IMR-90 (cell line): ENCODE data around the gene HNRNPM. TPM values are rescaled to one million over a fixed set of nuclear protein-coding genes. Genes with fewer than 3 reads are reported as not detected.
"Not testable (repeated sequence)": the region's sequence is repeated elsewhere in the genome, so short reads cannot be mapped to it uniquely, and the experiment has no call there.

ENCODE experiments used
- ATAC-seq: fragments of 200-7000 bp; cut with Tn5 transposase; 2 replicates; pipeline ENCODE4 v1.9.1; 2020; ENCODE audit warnings: low read depth, mild to moderate bottlenecking, moderate library complexity
- BruUV-seq: library from RNA; stranded (reverse); fragments of 400-500 nt; replicated peaks from 2 replicates; lab custom pipeline; 2021; lab: Mats Ljungman, UMichigan
- CTCF ChIA-PET: fragments of 300-600 bp; formaldehyde crosslinking; extraction: SDS; loops from one replicate; lab custom pipeline; 2021; ENCODE audit warnings: antibody characterized with exemption; lab: Yijun Ruan, JAX
- POLR2A ChIA-PET: fragments of 300-600 bp; sonication (Branson Sonifier 250); formaldehyde crosslinking; loops from one replicate; lab custom pipeline; 2022; ENCODE audit warnings: antibody characterized with exemption; ENCODE audit not compliant: unreplicated experiment; lab: Charles Lee
- DNase-seq: peaks from one replicate; pipeline ENCODE4 v3.0.0; 2013
- H2AFZ ChIP-seq: replicated peaks from 2 replicates; pipeline ENCODE3; 2013; ENCODE audit warnings: low read length, mild to moderate bottlenecking; ENCODE audit not compliant: poor library complexity
- H2AK5ac ChIP-seq: 2 replicates; pipeline ENCODE4 v1.6.1; 2013; ENCODE audit warnings: low read depth, low read length, inconsistent platforms
- H2AK9ac ChIP-seq: replicated peaks from 2 replicates; pipeline ENCODE3; 2013; ENCODE audit warnings: mild to moderate bottlenecking, low read depth, low read length, moderate library complexity; ENCODE audit not compliant: poor library complexity
- H2BK120ac ChIP-seq: 2 replicates; pipeline ENCODE4 v1.6.1; 2013; ENCODE audit warnings: low read depth, low read length, inconsistent platforms
- H2BK15ac ChIP-seq: 3 replicates; pipeline ENCODE4 v1.6.1; 2013; ENCODE audit warnings: low read depth, low read length, inconsistent platforms
- H2BK20ac ChIP-seq: 2 replicates; pipeline ENCODE4 v1.6.1; 2013; ENCODE audit warnings: low read depth, mild to moderate bottlenecking, inconsistent platforms, low read length, moderate library complexity
- H2BK5ac ChIP-seq: 2 replicates; pipeline ENCODE4 v1.6.1; 2013; ENCODE audit warnings: mild to moderate bottlenecking, low read depth, low read length, inconsistent platforms; ENCODE audit not compliant: poor library complexity, severe bottlenecking
- H3K14ac ChIP-seq: replicated peaks from 2 replicates; pipeline ENCODE4 v1.6.1; 2013; ENCODE audit warnings: low read depth, low read length, inconsistent platforms
- H3K18ac ChIP-seq: 2 replicates; pipeline ENCODE4 v1.6.1; 2013; ENCODE audit warnings: low read depth, low read length, control low read depth
- H3K23ac ChIP-seq: 2 replicates; pipeline ENCODE4 v1.6.1; 2013; ENCODE audit warnings: low read depth, low read length, inconsistent platforms
- H3K27ac ChIP-seq: 2 replicates; pipeline ENCODE4 v1.5.1; 2013; ENCODE audit warnings: mild to moderate bottlenecking, control low read depth, low read length; ENCODE audit not compliant: insufficient read depth
- H3K27me3 ChIP-seq: 2 replicates; pipeline ENCODE4 v1.6.1; 2013; ENCODE audit warnings: low read length; ENCODE audit not compliant: control insufficient read depth, insufficient read depth
- H3K36me3 ChIP-seq: 2 replicates; pipeline ENCODE4 v1.6.1; 2013; ENCODE audit warnings: low read length, mixed read lengths; ENCODE audit not compliant: control insufficient read depth, insufficient read depth
- H3K4ac ChIP-seq: 2 replicates; pipeline ENCODE4 v1.6.1; 2013; ENCODE audit warnings: low read depth, low read length, inconsistent platforms
- H3K4me1 ChIP-seq: 2 replicates; pipeline ENCODE4 v1.6.1; 2013; ENCODE audit warnings: low read length, mixed read lengths; ENCODE audit not compliant: control insufficient read depth, insufficient read depth
- H3K4me2 ChIP-seq: 2 replicates; pipeline ENCODE4 v1.6.1; 2013; ENCODE audit warnings: low read depth, mild to moderate bottlenecking, control low read depth, low read length, moderate library complexity
- H3K4me3 ChIP-seq: 2 replicates; pipeline ENCODE4 v1.5.1; 2013; ENCODE audit warnings: low read depth, mild to moderate bottlenecking, control low read depth, low read length, moderate library complexity; ENCODE audit not compliant: insufficient read depth
- H3K56ac ChIP-seq: 2 replicates; pipeline ENCODE4 v1.6.1; 2013; ENCODE audit warnings: low read length, inconsistent platforms; ENCODE audit not compliant: insufficient read depth; ENCODE audit errors: extremely low read depth
- H3K79me1 ChIP-seq, 2 experiments: 2 replicates each; pipeline ENCODE4 v1.6.1; 2013; ENCODE audit warnings: low read length in 2 of 2, inconsistent platforms in 1 of 2, low read depth in 1 of 2
- H3K9ac ChIP-seq: 2 replicates; pipeline ENCODE4 v1.6.1; 2013; ENCODE audit warnings: low read depth, low read length, control low read depth
- H3K9me1 ChIP-seq: 2 replicates; pipeline ENCODE4 v1.6.1; 2013; ENCODE audit warnings: low read length, inconsistent platforms; ENCODE audit not compliant: insufficient read depth
- H3K9me3 ChIP-seq: 2 replicates; pipeline ENCODE4 v1.6.1; 2013; ENCODE audit warnings: low read length; ENCODE audit not compliant: control insufficient read depth, insufficient read depth
- H4K20me1 ChIP-seq: 2 replicates; pipeline ENCODE4 v1.6.1; 2013; ENCODE audit warnings: low read length, inconsistent platforms; ENCODE audit not compliant: insufficient read depth
- H4K5ac ChIP-seq: 2 replicates; pipeline ENCODE4 v1.6.1; 2013; ENCODE audit warnings: mild to moderate bottlenecking, low read depth, low read length, control low read depth
- H4K8ac ChIP-seq, 2 experiments: 2 replicates each; pipeline ENCODE4 v1.6.1; 2013; ENCODE audit warnings: low read depth in 2 of 2, low read length in 2 of 2, control low read depth in 1 of 2, inconsistent platforms in 1 of 2
- H4K91ac ChIP-seq: 2 replicates; pipeline ENCODE4 v1.6.1; 2013; ENCODE audit warnings: low read depth, low read length, inconsistent platforms; ENCODE audit not compliant: insufficient read depth
- RFX5 ChIP-seq: IDR thresholded peaks from 2 replicates; pipeline ENCODE4 v1.8.0; 2012; ENCODE audit warnings: low read depth, mild to moderate bottlenecking, low read length, moderate library complexity
- WGBS, 2 experiments: methylation state at CpG; one replicate each; pipeline versions ENCODE4 v1.1.5 to v1.1.7; 2013; ENCODE audit warnings: missing lambda C conversion rate in 2 of 2; ENCODE audit not compliant: insufficient read length in 1 of 2; ENCODE audit errors: extremely low coverage in 2 of 2; 5-methylcytosine and 5-hydroxymethylcytosine counted together
- dilution Hi-C: fragments of 300-500 bp; cut with HindIII; formaldehyde crosslinking; loops from one replicate; pipeline ENCODE4 v1.14.3; 2018; ENCODE audit warnings: low sequenced_read_pairs; ENCODE audit not compliant: unreplicated experiment
- in situ Hi-C: fragments of 300-500 bp; cut with MboI; formaldehyde crosslinking; loops from 3 replicates; pipeline ENCODE4 v1.14.3; 2019; ENCODE audit warnings: low sequenced_read_pairs, inconsistent platforms, mixed read lengths
- intact Hi-C: fragments of 100-400 bp; cut with micrococcal nuclease; formaldehyde crosslinking; loops from 2 replicates; pipeline ENCODE4 v1.10.0; 2022
- polyA plus RNA-seq, 3 experiments: library from polyadenylated mRNA; depleted of rRNA; stranded (reverse); fragments of >200 nt; gene quantifications; 2 replicates each; pipeline ENCODE4 v1.2.3, GENCODE V29; 2012; ENCODE audit warnings: low replicate concordance in 1 of 3
- total RNA-seq: library from RNA; depleted of rRNA; stranded (reverse); fragments of >200 nt; gene quantifications from 2 replicates; pipeline ENCODE4 v1.2.3, GENCODE V29; 2012

The HNRNPM gene
- total and polyA plus RNA-seq, 2 of the 4 experiments (the other 2 are of a cell fraction): 75.6 to 197 TPM

DNA sequence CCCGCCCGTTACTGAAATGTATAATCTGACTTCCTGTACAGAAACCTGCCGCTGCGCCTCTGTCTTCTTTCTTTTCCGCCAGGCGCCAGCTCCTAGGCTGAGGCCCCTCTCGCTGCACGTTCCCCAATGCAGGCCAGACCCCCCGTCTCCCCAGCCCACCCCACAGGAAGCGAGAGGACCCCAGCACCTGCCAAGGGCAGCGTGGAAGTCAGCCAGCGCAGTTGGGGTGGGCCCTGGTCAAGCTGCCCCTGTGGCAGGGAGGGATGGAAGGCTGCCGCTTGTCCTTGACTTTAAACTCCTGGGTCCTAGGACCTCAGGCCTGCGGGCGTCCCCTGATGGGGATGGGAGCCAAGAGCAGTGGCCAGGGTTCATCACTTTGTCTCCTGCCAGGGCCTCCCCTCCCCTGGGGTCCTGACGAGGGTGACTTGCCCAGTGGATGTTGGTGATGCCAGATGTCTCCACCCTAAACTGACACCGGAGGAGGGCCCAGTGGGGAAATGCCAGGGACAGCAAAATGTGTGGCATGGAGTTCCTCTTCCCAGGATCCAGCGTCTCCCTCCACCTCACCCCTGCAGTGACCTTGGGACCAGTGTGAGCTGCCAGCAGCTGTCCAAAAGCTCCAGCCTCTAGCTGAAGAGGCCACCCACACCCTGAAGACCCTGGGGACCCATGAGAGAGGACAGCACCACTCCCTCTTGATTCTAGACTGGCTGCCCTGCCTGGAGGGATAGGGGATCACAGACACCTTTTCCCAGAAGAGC is 40.2 kb upstream of the HNRNPM start (continued):
- no peak for TF ChIP-seq RFX5

GRCh38 chr19:8410718-8411117 is 34.1 kb upstream of the HNRNPM start:
- H3K4ac ChIP-seq, H3K79me1 ChIP-seq, H3K4me2 ChIP-seq, H4K20me1 ChIP-seq, H3K14ac ChIP-seq, H4K5ac ChIP-seq, H2BK5ac ChIP-seq, H2AK5ac ChIP-seq, H3K36me3 ChIP-seq, H3K9me3 ChIP-seq, H3K56ac ChIP-seq, H3K23ac ChIP-seq, H3K27ac ChIP-seq, H3K4me3 ChIP-seq, H4K8ac ChIP-seq, dilution Hi-C loops, H3K27me3 ChIP-seq, DNase-seq, H3K18ac ChIP-seq, H2AFZ ChIP-seq, H4K91ac ChIP-seq, H2AK9ac ChIP-seq, CTCF ChIA-PET, H2BK120ac ChIP-seq, H3K9ac ChIP-seq, ATAC-seq, H2BK15ac ChIP-seq, BruUV-seq, H2BK20ac ChIP-seq, H3K4me1 ChIP-seq, H3K9me1 ChIP-seq, in situ Hi-C loops: not testable (repeated sequence)
- POLR2A ChIA-PET: interaction anchor here (0.7 kb wide), 1 partner anchor 71 kb away, joined by 10 read pairs; no protein-coding TSS in a partner anchor
- 89% methylated on average over 6 of the region's 13 CpGs; no CpG with 5 or more reads in 1 of the 2 experiments for WGBS, 2 experiments
- intact Hi-C loops: loop anchor here (5.0 kb wide), 3 partner anchors 37 to 167 kb away; partner anchors contain the start of gene MYO1F
